Mesenchymal stem cell (in vitro differentiated cells and primary cell): ENCODE results near the gene CCDC78.

Experiments used
- DNase-seq: peaks from one replicate; pipeline ENCODE4 v3.0.0-alpha.2; 2013
- H2AFZ ChIP-seq: one replicate; pipeline ENCODE4 v1.6.1; 2013; ENCODE audit warnings: low read depth, mild to moderate bottlenecking, control low read depth, inconsistent platforms, low read length, moderate library complexity
- H2AK5ac ChIP-seq: 2 replicates; pipeline ENCODE4 v1.6.1; 2013; ENCODE audit warnings: low read length, moderate library complexity, mild to moderate bottlenecking, inconsistent platforms; ENCODE audit not compliant: severe bottlenecking
- H2BK120ac ChIP-seq: one replicate; pipeline ENCODE4 v1.6.1; 2013; ENCODE audit warnings: low read depth, mild to moderate bottlenecking, inconsistent platforms, low read length, moderate library complexity
- H2BK12ac ChIP-seq, 2 experiments: one replicate each; pipeline ENCODE4 v1.6.1; 2013; ENCODE audit warnings: inconsistent platforms in 2 of 2, low read length in 2 of 2, mild to moderate bottlenecking in 2 of 2, moderate library complexity in 2 of 2, control low read depth in 1 of 2
- H2BK15ac ChIP-seq: one replicate; pipeline ENCODE4 v1.6.1; 2013; ENCODE audit warnings: mild to moderate bottlenecking, low read depth, inconsistent platforms; ENCODE audit not compliant: poor library complexity, severe bottlenecking
- H2BK5ac ChIP-seq: 2 replicates; pipeline ENCODE4 v1.6.1; 2013; ENCODE audit warnings: low read depth, mild to moderate bottlenecking, low read length, control low read depth, inconsistent platforms; ENCODE audit not compliant: poor library complexity, severe bottlenecking
- H3K14ac ChIP-seq, 2 experiments: one replicate each; pipeline ENCODE4 v1.6.1; 2013; ENCODE audit warnings: inconsistent platforms in 2 of 2, low read length in 2 of 2, control low read depth in 1 of 2, mild to moderate bottlenecking in 1 of 2, moderate library complexity in 1 of 2
- H3K18ac ChIP-seq, 2 experiments: one replicate each; pipeline ENCODE4 v1.6.1; 2013; ENCODE audit warnings: inconsistent platforms in 2 of 2, low read length in 2 of 2, control low read depth in 1 of 2, low read depth in 1 of 2, mild to moderate bottlenecking in 1 of 2
- H3K23ac ChIP-seq, 2 experiments: one replicate each; pipeline ENCODE4 v1.6.1; 2013; ENCODE audit warnings: inconsistent platforms in 2 of 2, low read length in 2 of 2, mild to moderate bottlenecking in 2 of 2, moderate library complexity in 2 of 2, control low read depth in 1 of 2
- H3K27ac ChIP-seq: 2 replicates; pipeline ENCODE4 v1.5.1; 2013; ENCODE audit warnings: mild to moderate bottlenecking, moderate library complexity, low read length, control low read depth, inconsistent platforms; ENCODE audit not compliant: poor library complexity, severe bottlenecking
- H3K27me3 ChIP-seq, 2 experiments: 2 replicates each; pipeline versions ENCODE4 v1.6.1 to v1.7.0; 2013; ENCODE audit warnings: low read length in 2 of 2, mild to moderate bottlenecking in 2 of 2, moderate library complexity in 2 of 2, control low read depth in 1 of 2, inconsistent platforms in 1 of 2; ENCODE audit not compliant: control insufficient read depth in 1 of 2, insufficient read depth in 1 of 2
- H3K36me3 ChIP-seq, 2 experiments: 2 replicates each; pipeline versions ENCODE4 v1.6.1 to v1.7.0; 2013; ENCODE audit warnings: low read length in 2 of 2, control low read depth in 1 of 2, inconsistent platforms in 1 of 2, low read depth in 1 of 2, mild to moderate bottlenecking in 1 of 2; ENCODE audit not compliant: insufficient read depth in 2 of 2, control insufficient read depth in 1 of 2
- H3K4ac ChIP-seq, 2 experiments: one replicate each; pipeline ENCODE4 v1.6.1; 2013; ENCODE audit warnings: inconsistent platforms in 2 of 2, low read length in 2 of 2, mild to moderate bottlenecking in 2 of 2, moderate library complexity in 2 of 2, control low read depth in 1 of 2, low read depth in 1 of 2
- H3K4me1 ChIP-seq: 2 replicates; pipeline ENCODE4 v1.6.1; 2013; ENCODE audit warnings: low read depth, low read length, control low read depth; ENCODE audit not compliant: control insufficient read depth, insufficient read depth
- H3K4me2 ChIP-seq: 2 replicates; pipeline ENCODE4 v1.6.1; 2013; ENCODE audit warnings: low read length, mild to moderate bottlenecking, inconsistent platforms; ENCODE audit not compliant: poor library complexity, severe bottlenecking
- H3K4me3 ChIP-seq, 2 experiments: 2 replicates each; pipeline versions ENCODE4 v1.5.1 to v1.7.0; 2013; ENCODE audit warnings: low read length in 2 of 2, mild to moderate bottlenecking in 2 of 2, control low read depth in 1 of 2, low read depth in 1 of 2; ENCODE audit not compliant: insufficient read depth in 1 of 2
- H3K79me1 ChIP-seq: replicated peaks from 2 replicates; pipeline ENCODE4 v1.6.1; 2013; ENCODE audit warnings: mild to moderate bottlenecking, control low read depth, low read length, inconsistent platforms; ENCODE audit not compliant: poor library complexity, severe bottlenecking
- H3K9ac ChIP-seq: 2 replicates; pipeline ENCODE4 v1.7.0; 2013; ENCODE audit warnings: mild to moderate bottlenecking, low read length, moderate library complexity
- H3K9me3 ChIP-seq: 2 replicates; pipeline ENCODE4 v1.7.0; 2013; ENCODE audit warnings: mild to moderate bottlenecking, low read length; ENCODE audit not compliant: control insufficient read depth
- H4K8ac ChIP-seq: one replicate; pipeline ENCODE4 v1.6.1; 2013; ENCODE audit warnings: inconsistent platforms, mild to moderate bottlenecking, low read length, moderate library complexity
- H4K91ac ChIP-seq: one replicate; pipeline ENCODE4 v1.6.1; 2013; ENCODE audit warnings: mild to moderate bottlenecking, low read length, inconsistent platforms
- WGBS: methylation state at CpG from one replicate; pipeline ENCODE4 v1.1.7; 2013; ENCODE audit warnings: mixed read lengths; 5-methylcytosine and 5-hydroxymethylcytosine counted together

CCDC78 gene

DNA sequence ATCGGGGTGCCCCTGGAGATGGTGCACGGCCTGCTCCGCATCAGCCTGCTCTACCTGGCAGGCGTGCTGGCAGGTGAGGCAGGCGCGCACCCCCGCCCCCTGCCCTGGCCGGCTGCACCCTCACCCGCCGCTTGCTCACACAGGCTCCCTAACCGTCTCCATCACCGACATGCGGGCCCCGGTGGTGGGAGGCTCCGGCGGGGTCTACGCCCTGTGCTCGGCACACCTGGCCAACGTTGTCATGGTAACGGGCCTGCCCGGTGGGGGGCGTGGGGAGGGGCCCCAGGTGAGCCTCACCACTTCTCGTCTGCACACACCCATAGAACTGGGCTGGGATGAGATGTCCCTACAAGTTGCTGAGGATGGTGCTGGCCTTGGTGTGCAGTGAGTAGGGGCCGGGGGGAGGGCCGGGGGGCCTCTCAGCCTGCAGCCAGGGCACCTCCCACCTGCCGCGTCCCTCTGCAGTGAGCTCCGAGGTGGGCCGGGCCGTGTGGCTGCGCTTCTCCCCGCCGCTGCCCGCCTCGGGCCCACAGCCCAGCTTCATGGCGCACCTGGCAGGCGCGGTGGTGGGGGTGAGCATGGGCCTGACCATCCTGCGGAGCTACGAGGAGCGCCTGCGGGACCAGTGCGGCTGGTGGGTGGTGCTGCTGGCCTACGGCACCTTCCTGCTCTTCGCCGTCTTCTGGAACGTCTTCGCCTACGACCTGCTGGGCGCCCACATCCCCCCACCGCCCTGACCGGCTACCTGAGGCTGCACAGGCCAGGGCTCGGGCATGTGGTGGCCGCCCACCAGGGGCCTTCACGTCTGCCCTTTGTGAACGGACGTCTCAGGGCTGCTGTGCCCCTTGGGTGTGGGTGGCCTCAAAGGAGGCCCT lies 48.7 kb downstream of the CCDC78 start:
- Histone ChIP-seq H3K79me1 (peaks cover 2% of the 10 kb centered on the region), H3K18ac (no peak overlapping the region), H2AK5ac (no peak overlapping the region), H2BK15ac (no peak overlapping the region), H3K4me2 (no peak overlapping the region), H4K91ac (peak overlapping the region; percentile 11), H4K8ac (no peak overlapping the region), H2BK120ac (no peak overlapping the region), H2BK12ac (no peak overlapping the region), H3K27ac (no peak overlapping the region), H3K23ac (no peak overlapping the region), H3K36me3 (peaks cover 24 to 53% of the 10 kb centered on the region in 2 experiments), H3K4me3 (no peak overlapping the region), H3K9me3 (no peaks in the 10 kb centered on the region), H3K9ac (no peak overlapping the region), H2BK5ac (no peak overlapping the region), H3K27me3 (no peaks in the 10 kb centered on the region), H3K14ac (no peak overlapping the region), H3K4me1 (peaks cover 60% of the 10 kb centered on the region), H3K4ac (no peak overlapping the region), H2AFZ (no peak overlapping the region)
- 81% methylated on average over 55 of the region's 57 CpGs for WGBS
- no peak for DNase-seq

DNA sequence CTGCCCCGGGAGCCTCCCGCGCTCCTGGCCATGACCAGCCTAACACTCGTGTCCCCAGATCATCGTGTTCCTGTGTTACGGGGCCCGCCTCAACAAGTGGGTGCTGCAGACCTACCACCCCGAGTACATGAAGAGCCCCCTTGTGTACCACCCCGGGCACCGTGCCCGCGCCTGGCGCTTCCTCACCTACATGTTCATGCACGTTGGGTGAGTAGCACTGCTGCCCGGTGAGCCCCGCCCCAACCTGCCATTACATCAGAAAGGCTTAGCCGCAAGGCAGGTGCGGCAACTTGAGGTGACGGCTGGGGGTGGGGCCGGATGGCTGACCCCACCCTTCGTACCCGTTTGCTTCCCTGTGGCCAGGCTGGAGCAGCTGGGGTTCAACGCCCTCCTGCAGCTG lies 49.3 kb downstream of the CCDC78 start:
- Histone ChIP-seq H4K91ac (peak overlapping the region; percentile 44), H3K79me1 (peaks cover 5% of the 10 kb centered on the region), H2AK5ac (no peak overlapping the region), H3K4me2 (no peak overlapping the region), H3K36me3 (peaks cover 24 to 53% of the 10 kb centered on the region in 2 experiments), H2AFZ (no peak overlapping the region), H4K8ac (no peak overlapping the region), H3K23ac (no peak overlapping the region), H2BK15ac (no peak overlapping the region), H3K27ac (no peak overlapping the region), H3K9me3 (no peaks in the 10 kb centered on the region), H2BK12ac (no peak overlapping the region), H3K14ac (no peak overlapping the region), H2BK5ac (no peak overlapping the region), H3K4ac (no peak overlapping the region), H3K4me3 (no peak overlapping the region), H3K9ac (no peak overlapping the region), H3K18ac (no peak overlapping the region), H2BK120ac (no peak overlapping the region), H3K4me1 (peaks cover 53% of the 10 kb centered on the region), H3K27me3 (no peaks in the 10 kb centered on the region)
- DNase-seq, result no peak
- WGBS, result 86% methylated on average over 23 of the region's 23 CpGs

DNA sequence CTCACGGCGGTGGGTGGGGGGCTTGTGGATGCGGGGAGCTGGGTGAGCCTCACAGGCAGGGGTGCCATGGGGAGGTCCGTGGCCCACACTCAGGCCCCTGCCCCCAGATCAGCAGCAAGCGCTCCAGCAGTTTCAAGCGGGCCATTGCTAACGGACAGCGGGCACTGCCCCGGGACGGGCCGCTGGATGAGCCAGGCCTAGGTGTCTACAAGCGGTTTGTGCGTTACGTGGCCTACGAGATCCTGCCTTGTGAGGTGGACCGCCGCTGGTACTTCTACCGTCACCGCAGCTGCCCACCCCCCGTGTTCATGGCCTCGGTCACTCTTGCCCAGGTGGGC lies 49.7 kb downstream of the CCDC78 start:
- H4K91ac ChIP-seq, result peak overlapping the region; percentile 44
- no peak overlapping the region for H2AFZ ChIP-seq
- H3K23ac ChIP-seq, result no peak overlapping the region
- peaks cover 5% of the 10 kb centered on the region for H3K79me1 ChIP-seq
- no peak overlapping the region for H3K4me2 ChIP-seq
- peaks cover 23 to 53% of the 10 kb centered on the region in 2 experiments for H3K36me3 ChIP-seq
- peaks cover 49% of the 10 kb centered on the region for H3K4me1 ChIP-seq
- H3K27me3 ChIP-seq, result no peaks in the 10 kb centered on the region
- no peak for DNase-seq
- H2AK5ac ChIP-seq, result no peak overlapping the region
- H3K14ac ChIP-seq, result no peak overlapping the region
- H3K9me3 ChIP-seq, result no peaks in the 10 kb centered on the region
- no peak overlapping the region for H3K4ac ChIP-seq
- no peak overlapping the region for H2BK12ac ChIP-seq
- no peak overlapping the region for H4K8ac ChIP-seq
- H3K9ac ChIP-seq, result no peak overlapping the region
- H3K4me3 ChIP-seq, result no peak overlapping the region
- no peak overlapping the region for H3K18ac ChIP-seq
- no peak overlapping the region for H2BK15ac ChIP-seq
- no peak overlapping the region for H2BK120ac ChIP-seq
- WGBS, result 94% methylated on average over 21 of the region's 21 CpGs
- no peak overlapping the region for H2BK5ac ChIP-seq
- H3K27ac ChIP-seq, result no peak overlapping the region

DNA sequence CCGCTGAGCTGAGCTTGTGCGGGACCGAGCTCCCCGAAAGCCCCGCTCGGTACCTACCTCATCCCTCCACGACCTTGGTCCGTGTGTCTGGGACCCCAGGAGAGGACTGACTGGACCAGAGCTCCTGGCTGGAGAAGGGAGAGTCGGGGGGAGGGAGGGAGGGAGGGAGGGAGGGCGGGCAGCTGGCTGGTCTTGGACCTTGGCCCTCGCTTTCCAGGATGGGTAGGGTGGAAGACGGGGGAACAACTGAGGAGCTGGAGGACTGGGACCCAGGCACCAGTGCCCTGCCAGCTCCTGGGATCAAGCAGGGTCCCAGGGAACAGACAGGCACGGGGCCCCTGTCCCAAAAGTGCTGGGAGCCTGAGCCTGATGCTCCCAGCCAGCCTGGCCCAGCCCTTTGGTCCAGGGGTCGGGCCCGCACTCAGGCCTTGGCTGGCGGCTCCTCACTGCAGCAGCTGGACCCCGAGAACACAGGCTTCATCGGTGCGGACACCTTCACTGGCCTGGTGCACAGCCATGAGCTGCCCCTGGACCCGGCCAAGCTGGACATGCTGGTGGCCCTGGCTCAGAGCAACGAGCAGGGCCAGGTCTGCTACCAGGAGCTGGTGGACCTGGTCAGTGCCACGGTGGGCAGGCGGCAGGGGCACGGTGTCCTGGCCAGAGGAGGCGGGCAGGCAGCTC lies 50.2 kb downstream of the CCDC78 start:
- Histone ChIP-seq H3K4ac (no peak overlapping the region), H4K8ac (no peak overlapping the region), H3K23ac (no peak overlapping the region), H3K9me3 (no peaks in the 10 kb centered on the region), H2BK15ac (no peak overlapping the region), H3K27me3 (no peaks in the 10 kb centered on the region), H2BK5ac (no peak overlapping the region), H2BK12ac (no peak overlapping the region), H4K91ac (no peak overlapping the region), H3K18ac (no peak overlapping the region), H3K36me3 (peaks cover 24 to 53% of the 10 kb centered on the region in 2 experiments), H3K9ac (no peak overlapping the region), H2BK120ac (peak overlapping the region; percentile 39), H2AFZ (no peak overlapping the region), H2AK5ac (no peak overlapping the region), H3K27ac (no peak overlapping the region), H3K4me3 (peak overlapping the region; percentile 48 to 75), H3K14ac (no peak overlapping the region), H3K4me2 (peak overlapping the region; percentile 89), H3K4me1 (peaks cover 44% of the 10 kb centered on the region), H3K79me1 (peaks cover 9% of the 10 kb centered on the region)
- no peak for DNase-seq
- 87% methylated on average over 13 of the region's 25 CpGs for WGBS
